DND-41 (cell line): ENCODE measurements around the gene GABRP.

Experiments used
- ATAC-seq: fragments of 200-7000 bp; cut with Tn5 transposase; 3 replicates; pipeline ENCODE4 v1.9.1; 2021; ENCODE audit warnings: low read depth; ENCODE audit not compliant: insufficient read depth
- DNase-seq: peaks from one replicate; pipeline ENCODE4 v3.0.0-alpha.2; 2020
- H2AFZ ChIP-seq: 2 replicates; pipeline ENCODE4 v1.6.0; 2012; ENCODE audit warnings: low read depth, low read length
- H3K27ac ChIP-seq: 2 replicates; pipeline ENCODE4 v1.5.1; 2012; ENCODE audit warnings: low read length, inconsistent platforms
- H3K27me3 ChIP-seq: fragments of 200-600 bp; sonication (generic); 2 replicates; pipeline ENCODE4 v1.6.0; 2012; ENCODE audit warnings: low read length, mild to moderate bottlenecking, inconsistent platforms; ENCODE audit not compliant: insufficient read depth, poor library complexity
- H3K36me3 ChIP-seq: 2 replicates; pipeline ENCODE4 v1.5.1; 2012; ENCODE audit warnings: low read length, inconsistent platforms; ENCODE audit not compliant: insufficient read depth
- H3K4me1 ChIP-seq: 2 replicates; pipeline ENCODE4 v1.5.1; 2012; ENCODE audit warnings: mild to moderate bottlenecking, low read length; ENCODE audit not compliant: insufficient read depth
- H3K4me2 ChIP-seq: 2 replicates; pipeline ENCODE4 v1.6.0; 2012; ENCODE audit warnings: mild to moderate bottlenecking, moderate library complexity, low read length, inconsistent platforms; ENCODE audit not compliant: insufficient read depth
- H3K4me3 ChIP-seq, 2 experiments: fragments of 200-600 bp in 1 of 2; shearing (Covaris generic) in 1 of 2; 2 replicates each; pipeline ENCODE4 v1.5.1; 2012 to 2016; ENCODE audit warnings: inconsistent platforms in 2 of 2, low read length in 2 of 2, mild to moderate bottlenecking in 2 of 2, low read depth in 1 of 2, moderate library complexity in 1 of 2
- H3K79me2 ChIP-seq: 2 replicates; pipeline ENCODE4 v1.6.0; 2012; ENCODE audit warnings: low read length, inconsistent platforms; ENCODE audit not compliant: insufficient read depth
- H3K9ac ChIP-seq: 2 replicates; pipeline ENCODE4 v1.6.0; 2012; ENCODE audit warnings: low read depth, mild to moderate bottlenecking, inconsistent platforms, low read length, moderate library complexity
- H3K9me3 ChIP-seq: 2 replicates; pipeline ENCODE4 v1.5.1; 2012; ENCODE audit warnings: low read length, moderate library complexity, mild to moderate bottlenecking, inconsistent platforms; ENCODE audit not compliant: insufficient read depth, severe bottlenecking
- H4K20me1 ChIP-seq: 2 replicates; pipeline ENCODE4 v1.6.0; 2012; ENCODE audit warnings: low read length; ENCODE audit not compliant: insufficient read depth
- EZH2 ChIP-seq: IDR thresholded peaks from 3 replicates; pipeline ENCODE4 v1.6.1; 2012; ENCODE audit warnings: borderline replicate concordance, low read depth, mild to moderate bottlenecking, moderate library complexity, low read length, inconsistent platforms; ENCODE audit not compliant: severe bottlenecking
- TF ChIP-seq, protein P1 (sequence below): IDR thresholded peaks from 2 replicates; pipeline ENCODE4 v1.5.1; 2012; ENCODE audit warnings: borderline replicate concordance, low read length, moderate library complexity, mild to moderate bottlenecking; ENCODE audit not compliant: poor library complexity, severe bottlenecking; ENCODE audit errors: extremely low read depth

GABRP gene

DNA sequence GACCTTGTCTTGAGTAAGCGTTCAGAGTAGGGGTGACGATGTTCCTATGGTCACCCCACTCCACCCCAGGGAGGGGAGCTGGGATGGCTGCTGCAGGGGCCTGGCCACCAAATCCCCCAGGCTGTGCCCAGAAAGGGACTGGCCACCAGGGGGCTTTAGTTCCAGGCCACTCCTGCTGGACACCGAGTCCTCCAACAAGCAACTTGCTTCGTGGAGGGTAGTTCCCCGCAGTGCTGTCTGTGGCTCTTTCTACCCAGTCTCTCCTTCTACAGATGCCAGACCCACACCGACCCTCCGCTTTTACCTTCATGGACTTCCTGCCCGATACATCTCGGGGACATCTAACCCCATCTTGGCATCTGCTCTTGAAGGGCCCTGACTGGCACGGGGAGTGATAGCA, 35.7 kb upstream of the GABRP start:
- Histone ChIP-seq H4K20me1 (no peaks in the 10 kb centered on the region), H3K27ac (no peak overlapping the region), H3K4me3 (no peak overlapping the region), H2AFZ (no peak overlapping the region), H3K36me3 (no peaks in the 10 kb centered on the region), H3K4me2 (no peak overlapping the region), H3K27me3 (no peaks in the 10 kb centered on the region), H3K79me2 (no peaks in the 10 kb centered on the region), H3K4me1 (no peaks in the 10 kb centered on the region), H3K9me3 (no peaks in the 10 kb centered on the region), H3K9ac (no peak overlapping the region)
- TF ChIP-seq, protein P1, sequence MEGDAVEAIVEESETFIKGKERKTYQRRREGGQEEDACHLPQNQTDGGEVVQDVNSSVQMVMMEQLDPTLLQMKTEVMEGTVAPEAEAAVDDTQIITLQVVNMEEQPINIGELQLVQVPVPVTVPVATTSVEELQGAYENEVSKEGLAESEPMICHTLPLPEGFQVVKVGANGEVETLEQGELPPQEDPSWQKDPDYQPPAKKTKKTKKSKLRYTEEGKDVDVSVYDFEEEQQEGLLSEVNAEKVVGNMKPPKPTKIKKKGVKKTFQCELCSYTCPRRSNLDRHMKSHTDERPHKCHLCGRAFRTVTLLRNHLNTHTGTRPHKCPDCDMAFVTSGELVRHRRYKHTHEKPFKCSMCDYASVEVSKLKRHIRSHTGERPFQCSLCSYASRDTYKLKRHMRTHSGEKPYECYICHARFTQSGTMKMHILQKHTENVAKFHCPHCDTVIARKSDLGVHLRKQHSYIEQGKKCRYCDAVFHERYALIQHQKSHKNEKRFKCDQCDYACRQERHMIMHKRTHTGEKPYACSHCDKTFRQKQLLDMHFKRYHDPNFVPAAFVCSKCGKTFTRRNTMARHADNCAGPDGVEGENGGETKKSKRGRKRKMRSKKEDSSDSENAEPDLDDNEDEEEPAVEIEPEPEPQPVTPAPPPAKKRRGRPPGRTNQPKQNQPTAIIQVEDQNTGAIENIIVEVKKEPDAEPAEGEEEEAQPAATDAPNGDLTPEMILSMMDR: no peak
- DNase-seq: no peak
- ATAC-seq: no peak

DNA sequence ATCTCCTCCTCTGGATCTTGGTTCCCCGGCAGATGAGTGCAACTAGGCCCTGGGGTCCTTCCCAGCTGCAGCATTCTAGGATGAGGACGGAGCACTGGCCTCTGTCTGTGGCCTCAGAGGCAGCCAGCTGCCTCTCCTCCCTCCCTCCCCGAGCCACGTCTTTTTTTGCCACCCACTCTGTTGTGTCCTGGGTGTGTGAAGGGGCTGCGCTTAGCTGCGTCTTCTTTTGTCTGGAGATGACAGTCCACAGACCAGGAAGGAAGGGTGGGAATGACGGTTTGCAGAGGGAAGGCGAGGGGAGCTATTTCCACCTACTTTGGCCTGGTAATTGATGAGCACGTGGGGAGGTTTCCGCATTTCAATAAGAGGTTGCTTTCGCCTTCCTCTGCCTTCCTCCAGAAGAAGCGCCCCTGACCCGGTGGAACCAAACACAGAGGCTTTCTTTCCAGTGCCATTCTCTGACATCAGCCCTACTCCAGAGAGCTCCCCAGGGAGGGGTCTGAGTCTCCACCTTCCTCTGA, 34.5 kb upstream of the GABRP start:
- Histone ChIP-seq H4K20me1 (no peaks in the 10 kb centered on the region), H3K4me2 (no peak overlapping the region), H3K79me2 (no peaks in the 10 kb centered on the region), H3K9me3 (no peaks in the 10 kb centered on the region), H2AFZ (no peak overlapping the region), H3K9ac (no peak overlapping the region), H3K4me3 (no peak overlapping the region), H3K4me1 (no peaks in the 10 kb centered on the region), H3K27me3 (no peaks in the 10 kb centered on the region), H3K27ac (no peak overlapping the region), H3K36me3 (no peaks in the 10 kb centered on the region)
- no peak for DNase-seq
- TF ChIP-seq, protein P1: no peak
- no peak for TF ChIP-seq EZH2
- no peak for ATAC-seq

DNA sequence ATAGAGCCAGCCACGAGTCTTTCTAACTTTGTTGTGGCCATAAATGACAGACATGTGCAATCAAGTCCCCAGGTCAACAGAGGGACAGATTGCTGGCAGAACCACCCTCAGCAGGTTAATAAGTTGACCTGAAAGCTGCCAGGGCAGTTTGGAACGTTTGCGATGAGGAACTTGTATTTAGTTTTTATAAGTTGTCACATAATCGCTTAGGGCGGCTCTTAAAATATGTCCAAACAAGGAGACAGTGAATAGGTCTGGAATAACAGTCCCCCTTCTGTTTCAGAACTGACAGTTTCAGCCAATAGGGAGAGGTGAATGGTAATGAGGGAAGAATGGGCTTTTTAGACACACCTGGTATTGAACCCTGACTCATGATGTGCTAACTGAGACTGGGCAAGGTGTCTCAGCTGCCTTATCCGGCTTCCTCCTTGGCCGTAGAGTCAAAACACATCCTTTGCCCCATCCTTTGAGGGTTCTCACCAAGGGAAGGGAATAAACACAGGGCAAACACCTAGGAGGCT, 33.6 kb upstream of the GABRP start:
- Histone ChIP-seq H3K4me2 (no peak overlapping the region), H3K79me2 (no peaks in the 10 kb centered on the region), H3K9me3 (no peaks in the 10 kb centered on the region), H4K20me1 (no peaks in the 10 kb centered on the region), H3K36me3 (no peaks in the 10 kb centered on the region), H3K4me1 (no peaks in the 10 kb centered on the region), H3K4me3 (no peak overlapping the region), H3K9ac (no peak overlapping the region), H2AFZ (no peak overlapping the region), H3K27me3 (no peaks in the 10 kb centered on the region), H3K27ac (no peak overlapping the region)
- TF ChIP-seq, protein P1: no peak
- no peak for TF ChIP-seq EZH2
- ATAC-seq (no peak), DNase-seq (no peak)

DNA sequence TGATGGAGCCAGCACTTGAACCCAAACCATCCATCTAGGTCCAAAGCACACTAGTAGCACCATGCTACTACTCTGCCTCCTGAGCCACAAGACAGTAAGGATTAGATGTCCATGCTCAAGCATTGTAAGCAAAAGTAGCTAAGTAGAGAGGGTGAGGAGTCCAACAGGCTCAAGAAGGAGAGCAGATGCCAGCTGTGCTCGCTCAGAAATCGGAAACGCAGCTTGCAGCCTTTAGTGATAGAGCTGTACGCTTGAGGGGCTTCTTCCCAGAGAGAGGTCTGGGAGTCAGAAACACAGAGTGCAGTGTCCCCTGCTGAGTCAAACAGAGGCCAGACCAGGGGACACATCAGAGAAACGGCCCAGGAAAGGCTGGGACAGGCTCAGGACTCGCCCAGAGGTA, 32.7 kb upstream of the GABRP start:
- Histone ChIP-seq H4K20me1 (no peaks in the 10 kb centered on the region), H3K27ac (no peak overlapping the region), H3K4me2 (no peak overlapping the region), H3K27me3 (no peaks in the 10 kb centered on the region), H3K36me3 (no peaks in the 10 kb centered on the region), H3K4me1 (no peaks in the 10 kb centered on the region), H3K4me3 (no peak overlapping the region), H3K79me2 (no peaks in the 10 kb centered on the region), H3K9ac (no peak overlapping the region), H2AFZ (no peak overlapping the region), H3K9me3 (no peaks in the 10 kb centered on the region)
- DNase-seq (no peak), ATAC-seq (no peak)
- TF ChIP-seq EZH2: no peak
- TF ChIP-seq, protein P1: no peak
